K562 (cell line): ENCODE data around the gene BTG2. TPM values are rescaled to one million over a fixed set of nuclear protein-coding genes. Genes with fewer than 3 reads are reported as not detected.
A peak's percentile ranks its signal among the peaks of the same experiment; 100 is the strongest.

Experiments
- BCL6 ChIP-seq: fragments of 250-450 bp; sonication (Bioruptor Pico); IDR thresholded peaks from 2 replicates; pipeline ENCODE4 v1.4.0; 2020
- CCAR2 ChIP-seq: fragments of 200-400 bp; formaldehyde crosslinking; IDR thresholded peaks from 2 replicates; pipeline ENCODE4 v1.6.1; 2017; ENCODE audit warnings: mild to moderate bottlenecking, low read depth, low read length
- DDX20 ChIP-seq: fragments of 450-650 bp; IDR thresholded peaks from 2 replicates; pipeline ENCODE4 v1.6.1; 2016; ENCODE audit warnings: missing genetic modification characterization, low read depth, mild to moderate bottlenecking, missing compliant biosample characterization, moderate library complexity
- DPF2 ChIP-seq: fragments of 450-650 bp; IDR thresholded peaks from 2 replicates; pipeline ENCODE4 v1.6.1; 2016
- EWSR1 ChIP-seq: fragments of 450-650 bp; IDR thresholded peaks from 2 replicates; pipeline ENCODE4 v1.6.1; 2018; ENCODE audit warnings: borderline replicate concordance, mild to moderate bottlenecking, low read depth, moderate library complexity; ENCODE audit not compliant: partially characterized antibody
- FOXK1 ChIP-seq: sonication (generic); formaldehyde crosslinking; IDR thresholded peaks from 2 replicates; pipeline ENCODE4 v1.8.0; 2022; ENCODE audit warnings: missing genetic modification reagents, mild to moderate bottlenecking, borderline replicate concordance
- GATAD2A ChIP-seq: fragments of 450-650 bp; IDR thresholded peaks from 2 replicates; pipeline ENCODE4 v1.6.1; 2017
- HNRNPL ChIP-seq: fragments of 200-400 bp; formaldehyde crosslinking; IDR thresholded peaks from 2 replicates; pipeline ENCODE4 v1.6.1; 2017; ENCODE audit warnings: low read depth, mild to moderate bottlenecking, low read length
- HOMEZ ChIP-seq: fragments of 250-450 bp; sonication (Bioruptor Pico); IDR thresholded peaks from 2 replicates; pipeline ENCODE4 v1.4.0; 2020; ENCODE audit warnings: mild to moderate bottlenecking, moderate library complexity
- KLF16 ChIP-seq: IDR thresholded peaks from 2 replicates; pipeline ENCODE4 v1.6.1; 2016; ENCODE audit warnings: antibody characterized with exemption
- MAFF ChIP-seq: IDR thresholded peaks from 2 replicates; pipeline ENCODE4 v1.6.1; 2012; ENCODE audit warnings: low read length, improper control_type of control experiment
- MAFG ChIP-seq: fragments of 450-650 bp; conservative IDR thresholded peaks from 2 replicates; pipeline ENCODE4 v1.6.1; 2016; ENCODE audit warnings: missing genetic modification characterization, missing compliant biosample characterization
- MXI1 ChIP-seq: IDR thresholded peaks from 2 replicates; pipeline ENCODE4 v1.6.1; 2011; ENCODE audit warnings: low read depth, mild to moderate bottlenecking, improper control_type of control experiment, low read length
- PHF21A ChIP-seq: fragments of 450-650 bp; IDR thresholded peaks from 2 replicates; pipeline ENCODE4 v1.6.1; 2017; ENCODE audit warnings: low read depth, borderline replicate concordance
- PRPF4 ChIP-seq: fragments of 200-400 bp; formaldehyde crosslinking; IDR thresholded peaks from one replicate; pipeline ENCODE4 v1.6.1; 2017; ENCODE audit warnings: low read length, low read depth, mild to moderate bottlenecking; ENCODE audit not compliant: insufficient read depth, poor library complexity, severe bottlenecking
- PTBP1 ChIP-seq: fragments of 200-400 bp; formaldehyde crosslinking; IDR thresholded peaks from 2 replicates; pipeline ENCODE4 v1.6.1; 2017; ENCODE audit warnings: low read depth, low read length
- RAD51 ChIP-seq: fragments of 450-650 bp; IDR thresholded peaks from 2 replicates; pipeline ENCODE4 v1.7.1; 2016; ENCODE audit warnings: low read depth, mild to moderate bottlenecking, borderline replicate concordance
- SIX5 ChIP-seq, 2 experiments: IDR thresholded peaks; 2 replicates each; pipeline ENCODE4 v1.6.1; 2011; ENCODE audit warnings: low read length in 2 of 2, borderline replicate concordance in 1 of 2, low read depth in 1 of 2, mild to moderate bottlenecking in 1 of 2, moderate library complexity in 1 of 2; ENCODE audit not compliant: insufficient read depth in 1 of 2
- TOE1 ChIP-seq, 2 experiments: fragments of 450-650 bp in 1 of 2; sonication (generic) in 1 of 2; formaldehyde crosslinking in 1 of 2; IDR thresholded peaks; 2 replicates each; pipeline versions ENCODE4 v1.7.1 to v1.8.0; 2016 to 2022; ENCODE audit warnings: borderline replicate concordance in 2 of 2, mild to moderate bottlenecking in 2 of 2, antibody characterized with exemption in 1 of 2, inconsistent platforms in 1 of 2, low read depth in 1 of 2, missing genetic modification reagents in 1 of 2, moderate library complexity in 1 of 2
- XRCC4 ChIP-seq: IDR thresholded peaks from one replicate; pipeline ENCODE4 v1.6.1; 2011; ENCODE audit not compliant: insufficient read depth, insufficient read length; ENCODE audit errors: extremely low read depth
- ZNF217 ChIP-seq: sonication (generic); formaldehyde crosslinking; IDR thresholded peaks from 2 replicates; pipeline ENCODE4 v1.8.0; 2022; ENCODE audit warnings: mild to moderate bottlenecking, missing genetic modification reagents
- ZNF764 ChIP-seq: fragments of 250-450 bp; sonication (Bioruptor Pico); IDR thresholded peaks from 2 replicates; pipeline ENCODE4 v1.4.0; 2020; ENCODE audit warnings: low read depth, mild to moderate bottlenecking, moderate library complexity
- polyA plus RNA-seq, 8 experiments: library from polyadenylated mRNA; depleted of rRNA in 4 of 8; stranded (reverse) in 5 of 8; unstranded in 3 of 8; fragments of >200 nt; fragmentation: Nextera tagmentation in 2 of 8; fragmentation: Illumina TruSeq in 1 of 8; extraction: Ambion mirVana in 2 of 8; extraction: Trizol in 1 of 8; gene quantifications; 2 replicates each; pipeline versions ENCODE4 v1.2.1 to v1.2.3, GENCODE V29; 2011 to 2014; ENCODE audit warnings: inconsistent platforms in 1 of 8, missing spikeins in 1 of 8
- total RNA-seq, 7 experiments: library from RNA; depleted of rRNA in 6 of 7; stranded (reverse); fragments of >200 nt in 6 of 7; fragmentation: Illumina TruSeq in 2 of 7; extraction: Trizol in 2 of 7; gene quantifications; 2 replicates each; pipeline versions ENCODE4 v1.2.1 to v1.2.3, GENCODE V29; 2011 to 2021; ENCODE audit warnings: low replicate concordance in 1 of 7
- TF ChIP-seq, protein P1 (sequence below): fragments of 450-650 bp; conservative IDR thresholded peaks from 2 replicates; pipeline ENCODE4 v1.6.1; 2016; ENCODE audit warnings: missing genetic modification characterization, low read depth, mild to moderate bottlenecking, missing compliant biosample characterization, moderate library complexity
- TF ChIP-seq, protein P2 (sequence below): fragments of 250-450 bp; sonication (Bioruptor Pico); IDR thresholded peaks from 2 replicates; pipeline ENCODE4 v1.9.0; 2021; ENCODE audit warnings: mild to moderate bottlenecking
- TF ChIP-seq, protein P3 (sequence below), 3 experiments: fragments of 200-800 bp in 1 of 3; sonication (Bioruptor generic) in 1 of 3; sonication (generic) in 1 of 3; formaldehyde crosslinking in 1 of 3; IDR thresholded peaks; 2 replicates each; pipeline versions ENCODE4 v1.6.1 to v1.8.0; 2016 to 2022; ENCODE audit warnings: mild to moderate bottlenecking in 2 of 3, missing compliant biosample characterization in 2 of 3, missing genetic modification characterization in 2 of 3, missing genetic modification reagents in 1 of 3

BTG2 gene
- total and polyA plus RNA-seq, 9 of the 15 experiments (the other 6 are each of a cell fraction or from before 2014, with no cell fraction given) = 2.3 to 41.9 (median 8.7) TPM

DNA sequence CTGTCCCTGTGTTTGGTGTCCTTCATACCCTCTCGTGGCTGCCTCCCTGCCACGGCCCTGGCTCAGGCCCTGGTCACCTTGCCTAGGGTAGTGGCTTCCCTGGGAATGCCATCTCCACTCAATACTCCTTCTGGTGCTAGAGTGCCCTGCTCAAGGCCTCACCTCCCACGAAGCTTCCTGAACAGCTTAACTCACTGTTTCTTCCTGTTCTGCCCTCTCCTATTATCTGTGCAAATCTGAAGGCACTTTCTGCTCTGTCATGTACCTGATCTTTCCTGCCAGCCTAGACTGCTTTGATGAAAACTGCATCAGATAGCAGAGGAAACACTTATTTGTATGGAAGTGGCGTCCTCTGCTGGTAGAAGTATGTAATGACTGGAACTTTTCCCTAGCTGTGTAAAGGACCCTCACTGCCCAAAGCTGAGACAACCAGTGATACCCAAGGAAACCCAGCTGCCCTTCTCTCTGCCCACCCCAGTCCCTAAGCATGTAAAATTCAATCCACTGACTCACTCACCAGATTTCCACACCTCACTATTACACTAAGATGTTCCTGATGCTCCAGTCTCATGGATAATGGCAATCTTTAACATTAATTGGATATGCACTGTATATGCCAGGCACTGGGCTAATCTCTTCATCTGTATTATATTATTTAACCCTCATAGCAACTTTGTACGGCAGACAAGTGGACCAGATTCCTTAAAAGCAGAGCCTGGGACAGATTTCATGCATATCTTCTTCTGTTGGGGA lies 36.2 kb upstream of the BTG2 start (continued):
- TF ChIP-seq HOMEZ (no peak), DDX20 (tag) (no peak), EWSR1 (no peak), PTBP1 (no peak), DPF2 (peak; percentile 76), PRPF4 (no peak), MAFG (tag) (peak; percentile 78), KLF16 (peak; percentile 78), HNRNPL (no peak), GATAD2A (no peak), ZNF217 (CRISPR knock-in tag) (no peak), XRCC4 (no peak), PHF21A (no peak), TOE1 (IDR thresholded peaks at IDR 0.05; ENCODE audit: borderline replicate concordance) (no peak), TOE1 (CRISPR knock-in tag; IDR thresholded peaks at IDR 0.05; ENCODE audit: borderline replicate concordance, low read depth) (peak; percentile 84; the same call in 1 of the 2 replicates), RAD51 (no peak), CCAR2 (no peak), MXI1 (no peak), BCL6 (CRISPR knock-in tag) (no peak), ZNF764 (no peak), SIX5 (IDR thresholded peaks at IDR 0.05; ENCODE audit: borderline replicate concordance in 1 of 2, insufficient read depth in 1 of 2, low read depth in 1 of 2, low read length in 2 of 2) (no peak), FOXK1 (CRISPR knock-in tag) (no peak), MAFF (peak; percentile 46; the same call in 1 of the 2 replicates)
- TF ChIP-seq, protein P1, sequence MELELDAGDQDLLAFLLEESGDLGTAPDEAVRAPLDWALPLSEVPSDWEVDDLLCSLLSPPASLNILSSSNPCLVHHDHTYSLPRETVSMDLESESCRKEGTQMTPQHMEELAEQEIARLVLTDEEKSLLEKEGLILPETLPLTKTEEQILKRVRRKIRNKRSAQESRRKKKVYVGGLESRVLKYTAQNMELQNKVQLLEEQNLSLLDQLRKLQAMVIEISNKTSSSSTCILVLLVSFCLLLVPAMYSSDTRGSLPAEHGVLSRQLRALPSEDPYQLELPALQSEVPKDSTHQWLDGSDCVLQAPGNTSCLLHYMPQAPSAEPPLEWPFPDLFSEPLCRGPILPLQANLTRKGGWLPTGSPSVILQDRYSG (tag) = no peak
- TF ChIP-seq, protein P2, sequence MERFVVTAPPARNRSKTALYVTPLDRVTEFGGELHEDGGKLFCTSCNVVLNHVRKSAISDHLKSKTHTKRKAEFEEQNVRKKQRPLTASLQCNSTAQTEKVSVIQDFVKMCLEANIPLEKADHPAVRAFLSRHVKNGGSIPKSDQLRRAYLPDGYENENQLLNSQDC = no peak
- TF ChIP-seq, protein P3, sequence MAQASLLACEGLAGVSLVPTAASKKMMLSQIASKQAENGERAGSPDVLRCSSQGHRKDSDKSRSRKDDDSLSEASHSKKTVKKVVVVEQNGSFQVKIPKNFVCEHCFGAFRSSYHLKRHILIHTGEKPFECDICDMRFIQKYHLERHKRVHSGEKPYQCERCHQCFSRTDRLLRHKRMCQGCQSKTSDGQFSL (CRISPR knock-in tag; IDR thresholded peaks at IDR 0.05) = no peak
- TF ChIP-seq, protein P3 (tag; IDR thresholded peaks at IDR 0.05) = no peak
